Right renal pelvis (tissue), 4 donors: ENCODE measurements around the gene GTPBP4. TPM values are rescaled to one million over a fixed set of nuclear protein-coding genes. Genes with fewer than 3 reads are reported as not detected.
"Not testable (repeated sequence)": the region's sequence is repeated elsewhere in the genome, so short reads cannot be mapped to it uniquely, and the experiment has no call there.

Source experiments
- DNase-seq, 4 donors: peaks; one replicate each; pipeline ENCODE4 v3.0.0-alpha.2; 2013; ENCODE audit warnings: low read depth in 4 of 4, low spot score in 3 of 4, missing footprints in 1 of 4
- polyA plus RNA-seq, 4 donors: library from polyadenylated mRNA; unstranded; fragments of 120-200 nt; gene quantifications; one replicate each; pipeline ENCODE4 v1.2.1, GENCODE V29; 2013; ENCODE audit not compliant: insufficient read length in 4 of 4

Gene GTPBP4
- polyA plus RNA-seq, 4 donors = 58.5 to 63.7 (median 62.6) TPM

DNA sequence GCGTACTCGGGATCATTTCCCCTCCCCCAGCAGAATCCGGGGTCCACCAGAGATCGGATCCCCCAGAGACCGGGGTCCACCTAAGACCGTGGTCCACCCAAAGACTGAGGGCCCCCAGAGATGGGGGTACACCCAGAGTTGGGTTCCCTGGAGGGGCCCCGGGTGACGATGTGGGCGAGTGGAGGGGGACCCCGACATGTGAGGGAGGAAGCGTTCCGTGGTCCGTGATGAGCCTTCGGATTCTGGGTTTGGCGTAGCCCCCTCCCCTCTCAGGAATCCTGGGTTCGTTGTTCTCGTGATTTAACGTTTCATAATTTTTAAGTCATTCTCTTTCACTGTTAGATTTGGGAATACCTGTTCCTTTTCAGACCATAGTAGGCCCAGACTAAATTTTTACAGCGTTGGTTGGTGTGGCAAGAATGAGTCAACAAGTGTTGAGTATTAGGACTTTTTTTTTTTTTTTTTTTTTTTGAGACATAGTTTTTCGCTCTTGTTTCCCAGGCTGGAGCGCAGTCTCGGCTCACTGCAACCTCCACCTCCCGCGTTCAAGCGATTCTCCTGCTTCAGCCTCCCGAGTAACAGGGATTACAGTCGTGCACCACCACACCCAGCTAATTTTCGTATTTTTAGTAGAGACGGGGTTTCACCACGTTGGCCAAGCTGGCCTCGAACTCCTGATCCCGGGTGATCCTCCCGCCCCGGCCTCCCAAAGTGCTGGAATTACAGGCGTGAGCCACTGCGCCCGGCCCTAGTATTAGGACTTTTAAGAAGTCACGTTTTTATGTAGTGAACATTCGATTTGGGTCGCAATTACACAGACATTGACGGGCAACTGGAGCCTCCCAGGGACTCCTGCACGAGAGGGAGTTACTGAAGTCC is 672 bp downstream of the GTPBP4 start:
- no peak for DNase-seq

DNA sequence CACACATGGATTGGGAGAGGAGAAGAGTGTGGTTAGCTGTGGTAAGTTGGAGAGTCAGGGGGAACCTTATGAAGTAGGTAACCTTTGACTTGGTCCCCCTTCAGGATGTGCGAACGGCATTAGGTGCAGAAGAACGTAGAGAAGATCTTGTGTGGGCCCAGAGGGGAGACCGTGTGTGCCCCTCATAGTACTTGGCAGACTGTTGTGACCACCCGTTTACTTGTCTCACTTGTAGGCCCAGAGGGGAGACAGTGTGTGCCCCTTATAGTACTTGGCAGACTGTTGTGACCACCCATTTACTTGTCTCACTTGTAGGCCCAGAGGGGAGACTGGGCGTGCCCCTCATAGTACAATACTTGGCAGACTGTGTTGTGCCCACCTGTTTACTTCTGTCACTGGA is 2.6 kb downstream of the GTPBP4 start:
- DNase-seq = no peak

DNA sequence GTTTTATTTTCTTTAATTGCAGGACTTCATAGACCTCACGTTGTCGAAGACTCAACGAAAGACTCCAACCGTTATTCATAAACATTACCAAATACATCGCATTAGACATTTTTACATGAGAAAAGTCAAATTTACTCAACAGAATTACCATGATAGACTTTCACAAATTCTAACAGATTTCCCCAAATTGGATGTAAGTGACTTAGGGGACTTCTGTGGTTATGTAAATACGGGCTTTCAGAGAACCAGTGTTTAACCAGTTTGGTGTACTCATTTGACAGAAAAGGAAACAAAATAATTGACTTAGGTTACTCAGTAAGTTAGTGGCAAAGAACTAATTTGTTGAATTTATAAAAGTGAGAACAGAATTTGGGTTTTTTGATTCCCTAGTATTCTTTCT is 4.2 kb downstream of the GTPBP4 start:
- no peak for DNase-seq

DNA sequence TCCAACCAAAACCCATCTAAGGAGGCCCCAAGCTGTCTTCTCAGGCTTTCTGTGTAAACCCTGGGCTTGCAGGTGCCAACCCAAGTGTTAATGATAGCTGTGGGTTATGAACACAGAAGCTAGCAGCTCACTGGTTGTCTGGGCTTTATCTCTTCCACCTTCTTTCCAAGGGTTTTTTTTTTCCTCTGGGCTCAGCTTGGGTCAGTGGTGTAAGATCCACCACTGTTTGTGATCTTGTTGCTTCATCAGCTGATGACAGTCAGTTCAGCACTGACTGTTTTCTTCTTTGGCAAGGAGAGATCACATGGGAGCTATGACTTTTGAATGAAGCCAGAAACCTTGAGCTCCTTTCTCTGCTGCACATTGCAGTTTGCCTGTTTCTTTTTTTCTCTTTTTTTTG is 4.6 kb downstream of the GTPBP4 start:
- no peak for DNase-seq

DNA sequence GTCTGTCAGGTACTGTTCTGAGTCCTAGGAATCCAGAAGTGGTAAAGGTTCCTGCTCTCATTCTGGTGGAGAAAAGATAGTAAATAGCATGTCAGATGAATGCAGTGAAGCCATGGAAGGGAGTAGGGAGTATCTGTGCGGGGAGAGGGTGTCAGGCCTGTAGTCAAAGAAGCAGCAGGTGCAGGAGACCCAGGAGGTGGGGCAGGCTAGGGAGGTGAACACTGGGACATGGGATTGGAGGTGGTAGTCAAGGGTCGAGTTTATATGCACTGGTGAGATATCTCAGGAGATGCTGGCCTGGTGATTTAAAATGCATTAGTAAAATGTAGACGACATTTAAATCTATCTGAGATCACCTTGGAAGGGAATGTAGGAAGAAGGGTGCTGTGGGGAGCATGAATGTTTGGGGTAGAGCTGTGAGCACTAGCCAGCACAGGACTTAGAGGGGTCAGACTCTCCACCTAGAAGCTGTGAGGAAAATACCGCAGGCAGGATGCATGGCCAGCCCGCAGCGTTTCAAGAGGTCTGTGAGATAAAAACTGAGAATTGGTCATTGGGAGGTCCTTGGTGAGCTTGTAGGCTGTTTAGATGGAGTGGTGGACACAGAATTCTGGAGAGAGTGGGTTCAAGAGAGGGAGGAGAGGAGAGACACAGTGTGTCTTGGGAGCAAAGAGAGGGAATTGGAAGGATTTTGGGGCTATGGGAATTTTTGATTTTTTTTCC is 6.8 kb downstream of the GTPBP4 start:
- no peak for DNase-seq

DNA sequence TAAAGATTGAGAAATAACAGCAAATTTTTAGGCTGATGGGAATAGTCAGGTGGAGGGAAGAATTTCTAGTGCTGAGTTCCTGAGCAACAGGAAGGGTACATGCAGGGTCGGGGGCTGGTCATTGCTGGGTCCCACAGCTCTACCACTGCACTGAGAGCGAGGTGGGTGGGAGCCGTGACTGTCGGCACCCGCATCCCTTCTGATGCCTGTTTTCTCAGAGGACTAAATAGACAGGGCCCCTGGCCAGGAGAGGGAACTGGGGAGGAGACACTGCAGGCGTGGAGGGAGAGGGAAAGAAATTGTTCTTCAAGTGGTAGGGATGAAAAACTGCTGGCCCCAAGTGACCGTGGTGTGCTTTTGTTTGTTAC is 7.3 kb downstream of the GTPBP4 start:
- no peak for DNase-seq

DNA sequence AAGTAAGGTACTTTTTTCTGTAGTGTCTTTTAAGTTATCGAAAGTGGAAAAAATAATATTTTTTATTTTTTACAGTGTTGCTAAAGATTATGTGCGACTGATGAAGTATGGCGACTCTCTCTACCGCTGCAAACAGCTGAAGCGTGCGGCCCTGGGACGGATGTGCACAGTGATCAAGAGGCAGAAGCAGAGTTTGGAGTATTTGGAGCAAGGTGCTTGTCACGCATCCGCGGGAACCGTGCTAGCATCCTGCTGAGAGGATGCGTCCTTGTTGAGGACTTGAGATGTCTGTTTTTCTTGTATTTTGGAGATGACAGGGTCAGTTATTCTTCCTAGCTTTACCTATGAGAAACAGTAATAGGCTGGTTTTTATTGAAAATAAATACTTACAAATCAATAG is 7.8 kb downstream of the GTPBP4 start:
- no peak for DNase-seq

DNA sequence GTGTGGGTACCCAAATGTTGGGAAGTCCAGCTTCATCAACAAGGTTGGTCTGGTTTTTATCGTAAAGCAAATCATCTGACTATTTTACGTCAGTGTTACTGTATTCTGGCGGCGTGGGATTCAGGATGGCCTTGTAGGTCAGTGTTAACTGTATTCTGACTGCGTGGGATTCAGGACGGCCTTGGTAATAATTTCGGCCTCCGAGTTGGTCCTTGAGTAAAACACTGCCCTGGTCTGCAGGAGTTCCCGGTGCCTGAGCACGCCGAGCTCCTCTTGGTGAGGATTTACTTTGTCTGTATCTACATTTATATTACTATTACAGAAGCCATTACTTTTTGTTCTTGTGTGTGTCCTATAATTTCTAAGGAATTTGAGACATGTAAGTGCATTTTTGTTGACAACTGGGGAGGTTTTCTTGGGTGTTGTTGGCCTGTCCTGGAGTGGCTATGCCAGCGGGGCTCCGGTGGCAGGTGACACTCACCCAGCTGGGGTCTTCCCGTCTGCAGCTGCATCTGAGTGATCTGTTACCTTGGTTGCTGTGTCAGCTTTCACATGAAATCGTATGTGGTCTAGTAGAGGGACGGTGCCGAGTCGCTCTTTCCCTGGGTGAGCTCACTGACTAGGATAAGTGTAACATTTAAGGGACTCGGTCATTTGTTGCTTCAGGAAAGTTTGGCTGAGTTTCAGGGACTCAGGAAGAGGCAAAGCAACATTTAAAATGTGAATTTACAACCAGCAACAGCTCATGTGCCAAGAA is 9.2 kb downstream of the GTPBP4 start:
- DNase-seq = no peak

DNA sequence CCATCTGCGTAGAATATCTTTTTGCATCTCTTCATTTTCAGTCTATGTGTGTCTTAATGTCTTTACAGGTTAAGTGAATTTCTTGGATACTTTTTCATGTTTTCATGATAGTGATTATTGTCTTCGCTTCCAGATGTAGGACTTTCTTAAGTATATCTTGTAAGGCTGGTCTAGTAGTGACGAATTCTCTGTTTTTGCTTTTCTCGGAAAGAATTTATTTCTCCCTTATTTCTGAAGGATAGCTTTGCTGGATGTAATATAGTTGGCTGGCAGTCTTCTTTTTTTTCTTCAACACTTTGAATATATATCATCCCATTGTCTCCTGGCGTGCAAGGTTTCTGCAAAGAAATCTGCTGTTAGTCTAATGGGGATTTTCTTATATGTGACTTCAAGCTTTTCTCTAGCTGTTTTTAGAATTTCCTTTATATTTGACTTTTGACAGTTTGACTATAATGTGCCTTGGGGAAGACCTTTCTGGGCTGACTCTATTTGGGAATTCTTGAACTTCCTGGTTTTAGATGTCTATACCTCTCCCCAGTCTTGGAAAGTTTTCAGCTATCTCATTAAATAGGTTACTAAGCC is 14.3 kb downstream of the GTPBP4 start:
- no peak for DNase-seq

DNA sequence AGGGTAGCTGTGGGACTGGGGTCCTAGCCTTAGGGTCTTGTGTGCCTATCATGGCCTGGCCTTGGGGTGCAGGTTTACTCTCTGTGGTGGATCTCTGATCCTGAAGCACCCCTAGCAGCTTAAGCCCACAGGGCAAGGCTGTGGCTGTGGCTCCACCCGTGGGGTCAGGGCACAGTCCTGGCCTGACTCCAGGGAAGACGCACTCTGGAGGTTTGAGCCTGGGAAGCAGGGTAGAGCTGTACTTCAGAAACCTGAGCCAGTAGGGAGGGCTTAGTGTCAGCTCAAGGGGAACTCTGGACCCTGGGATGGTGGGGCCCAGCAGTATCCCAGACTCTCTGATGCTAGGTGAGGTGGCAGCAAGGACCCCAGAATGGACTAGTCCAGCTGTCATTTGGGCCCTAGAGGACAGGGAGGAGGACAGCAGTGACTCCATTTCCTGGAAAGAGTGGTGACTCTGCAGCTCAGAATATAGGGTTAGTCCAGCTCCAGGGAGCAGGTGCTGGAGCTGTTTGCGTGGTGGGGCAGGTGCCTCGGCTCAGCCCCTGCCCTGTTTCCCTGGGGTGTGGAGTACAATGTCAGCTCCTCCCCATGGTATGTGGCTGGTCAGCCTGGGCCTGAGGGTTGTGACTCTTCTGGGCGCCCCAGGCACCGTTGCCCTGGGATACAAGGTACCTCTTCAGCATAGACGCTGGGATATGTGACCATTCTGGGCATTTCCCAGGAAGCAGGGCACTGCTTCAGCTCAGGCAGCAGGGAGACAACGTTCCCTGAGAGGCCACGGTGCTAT is 15.8 kb downstream of the GTPBP4 start:
- no peak for DNase-seq

DNA sequence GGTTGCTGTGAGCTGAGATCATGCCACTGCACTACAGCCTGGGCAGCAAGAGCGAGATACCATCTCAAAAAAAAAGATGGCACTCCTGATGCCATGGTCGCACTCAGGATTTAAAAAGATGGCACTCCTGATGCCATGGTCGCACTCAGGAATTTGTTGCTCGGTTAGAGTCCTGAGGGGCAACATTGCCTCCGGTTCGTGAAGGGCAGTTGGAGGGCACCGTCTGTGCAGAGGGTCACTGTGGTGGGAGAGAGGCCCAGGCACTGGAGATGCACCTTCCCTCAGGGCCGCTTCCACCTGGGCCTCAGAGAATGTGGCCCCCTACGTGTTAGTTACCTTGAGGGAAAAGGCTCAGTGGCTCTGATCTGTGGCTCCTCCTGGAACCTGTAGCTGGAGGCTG is 18.3 kb downstream of the GTPBP4 start:
- no peak for DNase-seq

DNA sequence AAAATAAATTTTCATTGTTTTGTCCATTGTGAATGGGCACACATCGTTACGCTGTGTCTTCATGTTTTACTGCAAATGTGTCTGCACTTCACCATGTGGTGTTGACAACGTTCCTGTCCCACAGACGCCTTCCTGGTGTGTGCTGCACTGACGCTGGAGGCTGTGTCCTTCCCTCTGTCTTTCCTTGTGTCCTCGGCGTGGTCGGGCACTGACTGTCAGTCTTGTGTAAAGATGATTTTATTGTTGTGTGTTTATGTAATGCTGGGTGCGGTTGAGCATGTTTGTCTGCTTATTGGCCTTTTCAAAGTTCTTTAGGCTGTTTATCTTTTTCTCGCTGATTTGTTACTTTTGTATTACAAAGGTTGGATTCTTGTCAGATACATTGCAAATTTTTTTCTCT is 19.3 kb downstream of the GTPBP4 start:
- no peak for DNase-seq

DNA sequence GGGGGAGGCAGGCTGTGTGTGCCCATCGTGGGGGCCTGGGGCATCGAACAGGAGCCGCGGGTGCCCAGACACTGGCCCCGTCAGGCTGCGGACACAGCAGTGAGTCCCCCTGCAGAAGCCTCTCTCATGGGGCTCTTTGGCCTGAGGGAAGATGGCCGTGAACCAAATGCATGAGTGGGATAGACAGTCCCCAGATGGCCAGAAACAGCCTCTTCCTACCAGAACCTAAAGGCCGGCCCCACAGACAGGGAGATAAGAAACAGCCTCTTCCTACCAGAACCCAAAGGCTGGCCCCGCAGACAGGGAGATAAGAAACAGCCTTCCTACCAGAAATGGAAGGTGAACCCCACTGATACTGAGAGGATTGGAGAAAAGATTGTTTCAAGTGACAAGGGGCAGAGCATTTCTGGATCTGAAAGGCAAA is 20.8 kb downstream of the GTPBP4 start:
- DNase-seq = no peak

DNA sequence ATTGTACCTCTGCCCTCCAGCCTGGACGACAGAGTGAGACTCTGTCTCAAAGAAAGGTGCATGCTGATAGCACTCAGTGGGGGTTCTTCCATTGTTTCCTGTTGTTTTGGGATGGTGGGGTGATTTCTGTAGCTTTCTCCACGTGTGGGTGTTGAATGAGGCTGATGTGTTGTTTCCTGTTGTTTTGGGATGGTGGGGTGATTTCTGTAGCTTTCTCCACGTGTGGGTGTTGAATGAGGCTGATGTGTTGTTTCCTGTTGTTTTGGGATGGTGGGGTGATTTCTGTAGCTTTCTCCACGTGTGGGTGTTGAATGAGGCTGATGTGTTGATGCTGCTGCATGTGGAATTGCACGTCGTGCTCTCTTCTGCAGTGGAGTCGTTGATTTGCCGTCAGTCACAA is 21.7 kb downstream of the GTPBP4 start:
- DNase-seq = not testable (repeated sequence)

DNA sequence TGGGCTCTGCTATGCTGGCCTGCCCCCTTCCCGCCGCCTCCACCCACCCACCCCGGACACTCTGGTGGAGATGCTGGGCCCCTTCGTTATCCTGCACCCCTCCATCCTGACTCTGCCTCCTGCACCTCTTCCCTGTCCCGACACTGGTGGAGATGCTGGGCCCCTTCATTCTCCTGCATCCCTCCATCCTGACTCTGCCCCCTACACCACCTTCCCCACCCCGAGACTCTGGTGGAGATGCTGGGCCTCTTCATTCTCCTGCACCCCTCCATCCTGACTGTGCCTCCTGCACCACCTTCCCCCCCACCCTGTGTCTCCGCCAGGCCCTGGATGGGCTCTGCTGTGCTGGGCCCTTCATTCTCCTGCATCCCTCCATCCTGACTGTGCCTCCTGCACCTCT is 22.5 kb downstream of the GTPBP4 start:
- no peak for DNase-seq

DNA sequence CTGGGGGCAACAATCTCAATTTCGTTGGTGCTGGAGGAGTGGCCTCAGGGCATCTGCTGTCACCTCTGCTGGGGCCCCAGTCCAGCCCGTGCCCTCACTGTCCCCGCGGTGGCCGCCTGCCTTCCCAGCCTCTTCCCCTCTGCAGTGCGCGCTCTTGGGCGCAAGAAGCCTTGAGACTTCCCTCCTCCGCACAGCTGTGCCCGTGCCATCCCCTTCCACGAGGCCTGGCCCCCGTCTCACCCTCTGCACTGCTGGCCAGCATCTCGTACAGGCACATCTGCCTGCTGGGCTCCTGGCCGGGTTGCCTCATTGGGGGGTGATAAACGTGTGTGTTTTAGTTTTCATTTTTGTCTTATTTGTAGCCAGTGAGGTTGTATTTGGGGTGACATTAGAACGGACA is 23.5 kb downstream of the GTPBP4 start:
- no peak for DNase-seq

DNA sequence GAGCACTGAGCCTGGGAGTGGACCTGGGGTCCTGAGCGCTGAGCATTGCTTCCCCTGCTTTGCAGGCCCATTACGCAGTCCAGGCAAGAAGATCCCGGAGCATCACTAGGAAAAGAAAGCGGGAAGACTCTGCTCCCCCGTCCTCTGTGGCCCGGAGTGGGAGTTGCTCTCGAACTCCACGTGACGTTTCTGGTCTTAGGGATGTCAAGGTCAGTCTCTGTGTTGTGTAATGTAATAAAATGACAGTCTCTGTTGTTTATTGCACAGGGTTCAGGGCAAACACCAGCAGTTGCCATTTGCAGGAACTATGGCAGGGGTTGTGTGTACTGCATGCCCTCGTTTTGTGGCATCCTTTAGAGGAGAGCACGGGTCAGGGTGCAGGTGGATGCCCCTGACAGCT is 27.5 kb downstream of the GTPBP4 start:
- DNase-seq = no peak

DNA sequence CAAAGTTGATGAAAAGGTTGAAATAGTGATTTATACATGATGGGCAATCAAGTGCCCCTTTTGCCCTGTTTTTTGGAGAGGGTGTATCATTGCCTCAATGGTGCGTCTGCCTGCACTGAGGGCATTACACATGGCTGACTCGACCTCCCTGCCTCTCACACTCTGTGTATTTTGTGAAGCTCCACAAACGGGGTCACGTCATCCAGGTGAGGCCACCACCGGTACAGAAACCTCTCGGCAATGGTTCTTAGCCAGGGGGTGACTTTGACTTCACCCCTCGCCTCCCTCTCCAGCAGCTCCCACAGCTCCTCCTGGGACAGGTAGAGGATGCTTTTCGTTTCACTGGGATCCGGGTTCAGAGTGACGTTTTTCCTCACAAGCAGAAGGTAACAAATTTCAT is 31.1 kb downstream of the GTPBP4 start:
- no peak for DNase-seq

DNA sequence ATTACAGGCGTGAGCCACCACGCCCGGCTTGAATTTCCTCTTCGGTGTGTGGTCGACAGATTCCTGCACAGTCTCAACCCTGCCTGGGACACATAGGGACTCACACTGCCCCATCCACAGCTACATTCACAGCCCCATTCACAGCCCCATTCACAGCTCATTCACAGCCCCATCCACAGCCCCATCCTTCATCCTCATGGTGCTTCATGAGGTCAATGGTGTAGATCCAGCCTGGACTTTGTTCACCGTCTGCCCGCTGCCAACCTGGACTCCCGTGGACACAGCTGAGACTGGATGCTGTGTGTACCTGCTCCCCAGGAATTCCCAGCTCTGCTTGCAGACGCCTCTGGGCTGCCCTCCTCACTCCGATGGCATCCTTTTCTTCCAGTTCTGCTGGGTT is 32.2 kb downstream of the GTPBP4 start:
- DNase-seq = no peak

DNA sequence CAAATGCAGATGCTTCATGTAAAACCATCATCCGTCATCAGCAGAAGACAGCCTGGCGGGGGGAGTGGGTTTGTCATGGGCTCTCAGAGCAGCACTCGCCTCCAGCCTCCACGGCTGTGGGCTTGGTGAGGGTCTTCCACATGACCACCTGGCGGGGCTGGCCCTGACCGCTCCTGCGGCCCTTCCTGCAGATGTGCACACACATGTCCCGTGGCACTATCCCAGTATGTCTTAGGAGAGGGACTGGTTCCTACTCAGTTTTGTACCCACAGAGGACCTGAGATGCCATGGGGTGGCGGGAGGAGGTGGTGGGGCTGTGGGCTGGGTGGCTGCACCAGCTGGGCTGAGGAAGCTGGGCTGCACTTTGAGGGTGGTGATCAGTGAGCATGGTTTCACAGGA is 32.7 kb downstream of the GTPBP4 start:
- DNase-seq = no peak
